SH-SY5Y (cell line): ENCODE data around the gene FMO5.

Experiments used
- GATA2 ChIP-seq: IDR thresholded peaks from 2 replicates; pipeline ENCODE4 v1.6.1; 2011; ENCODE audit warnings: mild to moderate bottlenecking, low read depth, low read length
- GATA3 ChIP-seq: IDR thresholded peaks from 2 replicates; pipeline ENCODE4 v1.6.1; 2011; ENCODE audit warnings: low read depth, mild to moderate bottlenecking, low read length, moderate library complexity

DNA sequence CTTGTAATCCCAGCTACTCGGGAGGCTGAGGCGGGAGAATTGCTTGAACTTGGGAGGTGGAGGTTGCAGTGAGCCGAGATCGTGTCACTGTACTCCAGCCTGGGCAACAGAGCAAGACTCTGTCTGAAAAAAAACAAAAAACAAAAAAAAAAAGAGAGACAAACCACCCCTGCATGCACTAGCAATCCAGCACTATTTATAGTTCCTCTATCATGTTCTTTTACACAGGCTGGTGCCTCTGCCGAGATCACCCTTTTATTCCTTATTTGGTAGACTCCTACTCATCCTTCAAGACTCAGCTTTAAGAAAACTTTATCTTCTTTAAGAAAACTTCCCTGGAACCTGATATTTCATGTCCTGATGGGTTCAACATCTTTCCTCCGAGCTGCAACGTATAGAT is 10.8 kb downstream of the FMO5 start:
- TF ChIP-seq GATA2 (no peak), GATA3 (no peak)
